Measurements from ENCODE around the gene ALKBH5.

ALKBH5 gene

GRCh38 chr17:18157354-18157985, 26.2 kb upstream of the ALKBH5 start:
- DNase-seq (ENCODE audit: insufficient read length, low spot score) (no peak), FAIRE-seq (no peak)

- no peak for DNase-seq (ENCODE audit: insufficient read length, low spot score)
- peak; percentile 58 for FAIRE-seq
Measured at GRCh38 chr17:18158022-18158600, 25.5 kb upstream of the ALKBH5 start.

GRCh38 chr17:18159551-18160120, 24.0 kb upstream of the ALKBH5 start:
- DNase-seq (ENCODE audit: insufficient read length, low spot score) (peak; percentile 54), FAIRE-seq (peak; percentile 90)

GRCh38 chr17:18160128-18160856, 23.3 kb upstream of the ALKBH5 start:
- DNase-seq (ENCODE audit: insufficient read length, low spot score) (no peak), FAIRE-seq (peak; percentile 88)

GRCh38 chr17:18161207-18162145, 22.2 kb upstream of the ALKBH5 start:
- FAIRE-seq (peak; percentile 60), DNase-seq (ENCODE audit: insufficient read length, low spot score) (no peak)

- no peak for FAIRE-seq
- no peak for DNase-seq (ENCODE audit: insufficient read length, low spot score)
Measured at GRCh38 chr17:18163547-18163946, 20.1 kb upstream of the ALKBH5 start.

- peak; percentile 55 for FAIRE-seq
- DNase-seq (ENCODE audit: insufficient read length, low spot score), result no peak
Measured at GRCh38 chr17:18166894-18167293, 16.7 kb upstream of the ALKBH5 start.

- peak; percentile 70 for FAIRE-seq
- DNase-seq (ENCODE audit: insufficient read length, low spot score), result no peak
Measured at GRCh38 chr17:18167421-18167820, 16.2 kb upstream of the ALKBH5 start.

- DNase-seq (ENCODE audit: insufficient read length, low spot score) (no peak), FAIRE-seq (peak; percentile 48)
Measured at GRCh38 chr17:18172531-18173278, 10.9 kb upstream of the ALKBH5 start.

- FAIRE-seq, result peak; percentile 51
- no peak for DNase-seq (ENCODE audit: insufficient read length, low spot score)
Measured at GRCh38 chr17:18173740-18174139, 9.9 kb upstream of the ALKBH5 start.

GRCh38 chr17:18176176-18176575, 7.5 kb upstream of the ALKBH5 start:
- DNase-seq (ENCODE audit: insufficient read length, low spot score), result no peak
- no peak for FAIRE-seq

GRCh38 chr17:18177133-18177532, 6.5 kb upstream of the ALKBH5 start:
- no peak for DNase-seq (ENCODE audit: insufficient read length, low spot score)
- FAIRE-seq, result peak; percentile 40

- DNase-seq (ENCODE audit: insufficient read length, low spot score), result no peak
- FAIRE-seq, result no peak
Measured at GRCh38 chr17:18177722-18178121, 5.9 kb upstream of the ALKBH5 start.

- FAIRE-seq (no peak), DNase-seq (ENCODE audit: insufficient read length, low spot score) (no peak)
Measured at GRCh38 chr17:18179196-18179595, 4.4 kb upstream of the ALKBH5 start.

- FAIRE-seq, result no peak
- DNase-seq (ENCODE audit: insufficient read length, low spot score), result no peak
Measured at GRCh38 chr17:18179804-18180203, 3.8 kb upstream of the ALKBH5 start.

GRCh38 chr17:18181358-18181757, 2.3 kb upstream of the ALKBH5 start:
- DNase-seq (ENCODE audit: insufficient read length, low spot score), result no peak
- no peak for FAIRE-seq

GRCh38 chr17:18182110-18182977, 1.3 kb upstream of the ALKBH5 start:
- DNase-seq (ENCODE audit: insufficient read length, low spot score) (no peak), FAIRE-seq (no peak)

GRCh38 chr17:18182978-18183333, 672 bp upstream of the ALKBH5 start:
- FAIRE-seq (no peak), DNase-seq (ENCODE audit: insufficient read length, low spot score) (peak; percentile 93)
